ENCODE measurements around the gene ZFYVE26.
"Not testable (repeated sequence)": the region's sequence is repeated elsewhere in the genome, so short reads cannot be mapped to it uniquely, and the experiment has no call there.

Gene ZFYVE26

GRCh38 chr14:67728258-67728657 lies 88.1 kb downstream of the ZFYVE26 start:
- no peak overlapping the region for H3K4me3 ChIP-seq (ENCODE audit: low read length)
- TF ChIP-seq CTCF (IDR thresholded peaks at IDR 0.05; ENCODE audit: insufficient read depth, low read depth, low read length, missing control alignments): no peak
- DNase-seq (ENCODE audit: low read depth): no peak

GRCh38 chr14:67727361-67727760 lies 89.0 kb downstream of the ZFYVE26 start:
- no peak for TF ChIP-seq CTCF (IDR thresholded peaks at IDR 0.05; ENCODE audit: insufficient read depth, low read depth, low read length, missing control alignments)
- DNase-seq (ENCODE audit: low read depth): no peak
- no peak overlapping the region for H3K4me3 ChIP-seq (ENCODE audit: low read length)

- no peak for TF ChIP-seq CTCF (IDR thresholded peaks at IDR 0.05; ENCODE audit: insufficient read depth, low read depth, low read length, missing control alignments)
- H3K4me3 ChIP-seq (ENCODE audit: low read length): no peak overlapping the region
- peak; percentile 86 for DNase-seq (ENCODE audit: low read depth)
Observed at GRCh38 chr14:67725171-67725570, 91.2 kb downstream of the ZFYVE26 start.

GRCh38 chr14:67722293-67722692 lies 94.1 kb downstream of the ZFYVE26 start:
- DNase-seq (ENCODE audit: low read depth): peak; percentile 25
- H3K4me3 ChIP-seq (ENCODE audit: low read length): peak overlapping the region; percentile 32
- TF ChIP-seq CTCF (IDR thresholded peaks at IDR 0.05; ENCODE audit: insufficient read depth, low read depth, low read length, missing control alignments): no peak

GRCh38 chr14:67721875-67722274 lies 94.5 kb downstream of the ZFYVE26 start:
- no peak overlapping the region for H3K4me3 ChIP-seq (ENCODE audit: low read length)
- TF ChIP-seq CTCF (IDR thresholded peaks at IDR 0.05; ENCODE audit: insufficient read depth, low read depth, low read length, missing control alignments): no peak
- DNase-seq (ENCODE audit: low read depth): no peak

GRCh38 chr14:67719866-67720265 lies 96.5 kb downstream of the ZFYVE26 start:
- TF ChIP-seq CTCF (IDR thresholded peaks at IDR 0.05; ENCODE audit: insufficient read depth, low read depth, low read length, missing control alignments): no peak
- DNase-seq (ENCODE audit: low read depth): peak; percentile 17
- no peak overlapping the region for H3K4me3 ChIP-seq (ENCODE audit: low read length)

- not testable (repeated sequence) for DNase-seq (ENCODE audit: low read depth); H3K4me3 ChIP-seq (ENCODE audit: low read length)
Observed at GRCh38 chr14:67719385-67719784, 97.0 kb downstream of the ZFYVE26 start.

GRCh38 chr14:67718265-67718664 lies 98.1 kb downstream of the ZFYVE26 start:
- no peak overlapping the region for H3K4me3 ChIP-seq (ENCODE audit: low read length)
- DNase-seq (ENCODE audit: low read depth): no peak
- no peak for TF ChIP-seq CTCF (IDR thresholded peaks at IDR 0.05; ENCODE audit: insufficient read depth, low read depth, low read length, missing control alignments)
